Vagina (tissue), 2 donors: Measurements from ENCODE around the gene BPIFB4. TPM values are rescaled to one million over a fixed set of nuclear protein-coding genes. Genes with fewer than 3 reads are reported as not detected.
"Not testable (repeated sequence)": the region's sequence is repeated elsewhere in the genome, so short reads cannot be mapped to it uniquely, and the experiment has no call there.

ENCODE experiments used
- DNase-seq, 2 donors: peaks; one replicate each; pipeline ENCODE4 v3.0.0-alpha.2; 2017; ENCODE audit errors: extremely low spot score in 2 of 2
- H3K27ac ChIP-seq: fragments of 200-600 bp; sonication (generic); one replicate; pipeline ENCODE4 v1.5.1; 2019
- H3K27me3 ChIP-seq: fragments of 200-600 bp; sonication (generic); one replicate; pipeline ENCODE4 v1.5.1; 2019
- H3K36me3 ChIP-seq, 2 donors: fragments of 200-600 bp; sonication (generic); one replicate each; pipeline ENCODE4 v1.5.1; 2017 to 2019
- H3K4me1 ChIP-seq: fragments of 200-600 bp; sonication (generic); one replicate; pipeline ENCODE4 v1.5.1; 2019
- H3K4me3 ChIP-seq, 2 donors: fragments of 200-600 bp; sonication (generic); 1 replicate in 1 of 2; 2 replicates in 1 of 2; pipeline ENCODE4 v1.5.1; 2016 to 2019
- H3K9me3 ChIP-seq: fragments of 200-600 bp; sonication (generic); one replicate; pipeline ENCODE4 v1.5.1; 2019
- POLR2A ChIP-seq, 2 donors: fragments of 450-650 bp; IDR thresholded peaks; one replicate each; pipeline ENCODE4 v1.6.1; 2017; ENCODE audit warnings: antibody characterized with exemption in 2 of 2, mild to moderate bottlenecking in 2 of 2, moderate library complexity in 2 of 2
- POLR2AphosphoS5 ChIP-seq, 2 donors: sonication (generic); formaldehyde crosslinking; IDR thresholded peaks; one replicate each; pipeline ENCODE4 v1.9.0; 2017; ENCODE audit warnings: antibody characterized with exemption in 2 of 2, mild to moderate bottlenecking in 2 of 2, low read depth in 1 of 2; ENCODE audit not compliant: insufficient read depth in 1 of 2
- intact Hi-C: fragments of 100-400 bp; cut with DNase I; formaldehyde crosslinking; loops from one replicate; pipeline ENCODE4 v1.15.1; 2023
- total RNA-seq: library from RNA; depleted of rRNA; stranded (reverse); fragments of >200 nt; gene quantifications from one replicate; pipeline ENCODE4 v1.2.3, GENCODE V29; 2016
- TF ChIP-seq, protein P1 (sequence below), 3 experiments: fragments of 450-650 bp in 2 of 3; fragments of 200-600 bp in 1 of 3; sonication (generic) in 1 of 3; IDR thresholded peaks; one replicate each; pipeline ENCODE4 v1.5.1; 2017 to 2019; ENCODE audit warnings: antibody characterized with exemption in 3 of 3, mild to moderate bottlenecking in 2 of 3, moderate library complexity in 2 of 3

The BPIFB4 gene
- total RNA-seq, 1 donor from 2014 or later = not detected

DNA sequence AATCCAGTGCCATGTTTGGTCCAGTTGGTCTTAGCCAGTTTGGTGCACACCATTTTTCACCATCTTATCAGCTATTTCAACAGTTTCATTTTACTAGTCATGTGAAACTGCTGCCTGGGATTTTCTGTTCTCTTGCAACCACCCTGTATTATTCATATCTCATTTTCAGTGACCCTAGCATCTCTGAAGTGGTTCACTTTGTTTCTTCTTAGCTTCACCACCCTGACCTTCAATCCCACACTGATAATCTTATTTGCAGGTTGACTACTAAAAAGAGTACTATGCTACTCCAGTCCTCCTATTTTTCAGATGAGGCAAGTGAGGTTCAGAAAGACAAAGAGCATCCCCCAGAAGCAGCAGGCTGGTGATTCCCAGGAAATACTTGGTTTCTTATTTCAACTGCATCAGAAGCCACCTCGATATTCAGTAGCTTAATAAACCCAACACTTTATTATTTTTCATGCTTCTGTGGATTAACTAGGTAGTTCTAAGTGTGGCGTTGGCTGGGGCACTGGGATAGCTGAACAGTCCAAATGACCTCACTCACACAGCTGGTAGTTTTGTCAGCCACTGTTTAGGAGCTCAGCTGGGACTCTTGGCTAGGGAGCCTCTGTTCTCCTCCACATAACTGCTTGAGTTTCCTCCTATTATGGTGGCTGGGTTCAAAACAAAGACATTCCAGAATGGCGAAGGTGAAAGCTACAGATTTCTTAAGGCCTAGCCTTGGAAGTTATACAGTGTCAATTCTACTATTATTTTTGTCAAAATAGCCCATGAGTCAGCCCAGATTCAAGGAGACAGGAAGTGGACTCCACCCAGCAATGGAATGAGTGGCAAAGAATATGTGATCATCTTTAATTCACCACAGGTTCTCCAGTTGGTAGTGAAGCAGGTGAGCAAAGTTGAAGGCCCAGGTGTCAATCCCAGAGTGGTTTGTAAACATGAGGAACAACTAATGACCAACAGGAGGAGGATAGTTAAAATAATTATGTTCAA, 40.6 kb downstream of the BPIFB4 start:
- DNase-seq = peak in 1 of 2 donors; percentile 58
- TF ChIP-seq POLR2A (IDR thresholded peaks at IDR 0.05) = no peak
- TF ChIP-seq, protein P1, sequence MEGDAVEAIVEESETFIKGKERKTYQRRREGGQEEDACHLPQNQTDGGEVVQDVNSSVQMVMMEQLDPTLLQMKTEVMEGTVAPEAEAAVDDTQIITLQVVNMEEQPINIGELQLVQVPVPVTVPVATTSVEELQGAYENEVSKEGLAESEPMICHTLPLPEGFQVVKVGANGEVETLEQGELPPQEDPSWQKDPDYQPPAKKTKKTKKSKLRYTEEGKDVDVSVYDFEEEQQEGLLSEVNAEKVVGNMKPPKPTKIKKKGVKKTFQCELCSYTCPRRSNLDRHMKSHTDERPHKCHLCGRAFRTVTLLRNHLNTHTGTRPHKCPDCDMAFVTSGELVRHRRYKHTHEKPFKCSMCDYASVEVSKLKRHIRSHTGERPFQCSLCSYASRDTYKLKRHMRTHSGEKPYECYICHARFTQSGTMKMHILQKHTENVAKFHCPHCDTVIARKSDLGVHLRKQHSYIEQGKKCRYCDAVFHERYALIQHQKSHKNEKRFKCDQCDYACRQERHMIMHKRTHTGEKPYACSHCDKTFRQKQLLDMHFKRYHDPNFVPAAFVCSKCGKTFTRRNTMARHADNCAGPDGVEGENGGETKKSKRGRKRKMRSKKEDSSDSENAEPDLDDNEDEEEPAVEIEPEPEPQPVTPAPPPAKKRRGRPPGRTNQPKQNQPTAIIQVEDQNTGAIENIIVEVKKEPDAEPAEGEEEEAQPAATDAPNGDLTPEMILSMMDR (IDR thresholded peaks at IDR 0.05) = no peak
- TF ChIP-seq POLR2AphosphoS5 (IDR thresholded peaks at IDR 0.05; ENCODE audit: insufficient read depth in 1 of 2, low read depth in 1 of 2) = no peak
- H3K36me3 ChIP-seq = no peaks in the 10 kb centered on the region
- no peaks in the 10 kb centered on the region for H3K27me3 ChIP-seq
- no peak overlapping the region for H3K27ac ChIP-seq
- no peaks in the 10 kb centered on the region for H3K4me1 ChIP-seq
- no peak overlapping the region for H3K4me3 ChIP-seq
- intact Hi-C loops = no loop called here
- no peaks in the 10 kb centered on the region for H3K9me3 ChIP-seq

DNA sequence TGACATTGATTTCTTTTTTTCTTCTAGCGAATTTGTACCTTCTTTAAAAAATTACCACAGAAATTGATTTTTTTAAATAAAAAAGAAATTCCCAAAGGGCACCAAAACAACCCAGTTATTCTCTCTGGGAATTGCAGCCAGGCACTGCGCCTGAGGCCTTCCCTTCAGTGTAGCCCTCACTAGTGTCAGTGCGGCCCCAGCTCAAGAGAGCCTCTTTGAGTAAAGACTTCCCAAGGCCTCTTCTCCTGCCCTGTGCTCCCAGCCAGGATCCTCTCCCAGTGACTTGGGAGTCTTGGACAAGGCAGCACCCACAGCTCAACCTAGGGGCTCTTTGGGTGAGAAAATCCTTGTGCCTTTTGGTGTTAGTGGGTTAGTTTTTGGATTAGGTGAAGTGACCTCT, 41.5 kb downstream of the BPIFB4 start:
- Histone ChIP-seq H3K36me3 (no peaks in the 10 kb centered on the region), H3K27me3 (no peaks in the 10 kb centered on the region), H3K4me1 (no peaks in the 10 kb centered on the region), H3K9me3 (no peaks in the 10 kb centered on the region), H3K27ac (no peak overlapping the region), H3K4me3 (no peak overlapping the region)
- intact Hi-C loops = no loop called here
- TF ChIP-seq POLR2A (IDR thresholded peaks at IDR 0.05) (no peak), POLR2AphosphoS5 (IDR thresholded peaks at IDR 0.05; ENCODE audit: insufficient read depth in 1 of 2, low read depth in 1 of 2) (no peak)
- TF ChIP-seq, protein P1 (IDR thresholded peaks at IDR 0.05) = no peak
- peak in 1 of 2 donors; percentile 31 for DNase-seq

DNA sequence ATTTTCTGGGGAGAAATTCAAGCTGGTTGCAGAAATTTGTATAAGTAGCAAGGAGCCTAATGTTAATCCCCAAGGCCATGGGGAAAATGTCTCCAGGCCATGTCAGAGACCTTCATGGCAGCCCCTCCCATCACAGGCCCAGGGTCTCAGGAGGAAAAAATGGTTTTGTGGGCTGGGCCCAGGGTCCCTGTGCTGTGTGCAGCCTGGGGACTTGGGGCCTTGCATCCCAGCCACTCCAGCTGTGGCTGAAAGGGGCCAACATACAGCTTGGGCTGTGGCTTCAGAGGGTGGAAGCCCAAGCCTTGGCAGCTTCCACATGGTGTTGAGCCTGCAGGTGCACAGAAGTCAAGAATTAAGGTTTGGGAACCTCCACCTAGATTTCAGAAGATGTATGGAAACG, 42.9 kb downstream of the BPIFB4 start:
- H3K36me3 ChIP-seq, H3K27me3 ChIP-seq, H3K4me3 ChIP-seq, H3K4me1 ChIP-seq, H3K27ac ChIP-seq, intact Hi-C loops, H3K9me3 ChIP-seq, DNase-seq: not testable (repeated sequence)

DNA sequence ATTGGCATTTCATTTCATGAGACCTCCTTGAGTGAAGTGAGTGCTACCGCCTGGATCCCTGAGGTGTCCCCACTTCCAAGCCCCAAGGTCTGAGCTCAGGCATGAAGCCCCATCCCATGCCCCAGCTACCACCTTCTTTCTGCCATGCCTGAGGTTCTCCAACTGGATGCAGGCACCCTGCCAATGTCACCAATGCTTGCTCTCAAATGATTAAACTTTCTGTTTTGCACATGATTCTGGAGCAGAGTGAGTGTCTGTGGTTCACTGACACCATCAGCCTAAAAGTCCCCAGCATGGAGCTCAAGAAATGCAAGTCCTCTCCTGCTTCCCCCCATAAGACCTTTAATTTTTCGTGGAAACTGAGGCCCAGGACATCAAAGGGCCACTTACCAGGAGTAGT, 44.8 kb downstream of the BPIFB4 start:
- TF ChIP-seq POLR2A (IDR thresholded peaks at IDR 0.05) = no peak
- TF ChIP-seq, protein P1 (IDR thresholded peaks at IDR 0.05) = no peak
- TF ChIP-seq POLR2AphosphoS5 (IDR thresholded peaks at IDR 0.05; ENCODE audit: insufficient read depth in 1 of 2, low read depth in 1 of 2) = no peak
- no peak for DNase-seq
- Histone ChIP-seq H3K27ac (no peak overlapping the region), H3K27me3 (no peaks in the 10 kb centered on the region), H3K4me3 (no peak overlapping the region), H3K4me1 (no peaks in the 10 kb centered on the region), H3K9me3 (no peaks in the 10 kb centered on the region), H3K36me3 (no peaks in the 10 kb centered on the region)
- intact Hi-C loops = no loop called here

DNA sequence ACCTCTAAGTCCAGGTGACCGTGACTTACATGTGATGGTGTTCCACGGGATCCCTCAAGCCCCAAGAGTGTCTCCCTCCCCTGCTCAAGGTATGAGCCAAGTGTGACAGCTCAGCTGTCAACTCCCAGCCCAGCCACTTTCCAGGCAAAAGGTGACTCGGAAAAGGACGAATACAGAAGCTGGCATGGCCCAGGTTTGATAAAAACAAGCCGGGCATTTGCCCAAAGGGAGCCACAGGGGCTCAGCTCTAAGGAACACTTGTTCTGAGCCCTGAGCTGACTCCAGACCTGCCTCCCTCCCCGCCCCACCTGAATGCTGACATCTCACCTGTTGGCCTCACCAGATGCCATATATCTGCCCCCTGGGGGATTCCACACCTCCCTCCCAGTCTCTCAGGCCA, 45.6 kb downstream of the BPIFB4 start:
- no peak overlapping the region for H3K4me3 ChIP-seq
- intact Hi-C loops = no loop called here
- no peaks in the 10 kb centered on the region for H3K9me3 ChIP-seq
- no peaks in the 10 kb centered on the region for H3K36me3 ChIP-seq
- H3K27me3 ChIP-seq = no peaks in the 10 kb centered on the region
- no peak overlapping the region for H3K27ac ChIP-seq
- no peak for DNase-seq
- TF ChIP-seq POLR2A (IDR thresholded peaks at IDR 0.05) = no peak
- TF ChIP-seq POLR2AphosphoS5 (IDR thresholded peaks at IDR 0.05; ENCODE audit: insufficient read depth in 1 of 2, low read depth in 1 of 2) = no peak
- TF ChIP-seq, protein P1 (IDR thresholded peaks at IDR 0.05) = no peak
- H3K4me1 ChIP-seq = no peaks in the 10 kb centered on the region
